DND-41 (cell line): Measurements from ENCODE around the gene AHNAK2.

Experiments
- ATAC-seq: fragments of 200-7000 bp; cut with Tn5 transposase; 3 replicates; pipeline ENCODE4 v1.9.1; 2021; ENCODE audit warnings: low read depth; ENCODE audit not compliant: insufficient read depth
- DNase-seq: peaks from one replicate; pipeline ENCODE4 v3.0.0-alpha.2; 2020
- H2AFZ ChIP-seq: 2 replicates; pipeline ENCODE4 v1.6.0; 2012; ENCODE audit warnings: low read depth, low read length
- H3K27ac ChIP-seq: 2 replicates; pipeline ENCODE4 v1.5.1; 2012; ENCODE audit warnings: low read length, inconsistent platforms
- H3K27me3 ChIP-seq: fragments of 200-600 bp; sonication (generic); 2 replicates; pipeline ENCODE4 v1.6.0; 2012; ENCODE audit warnings: low read length, mild to moderate bottlenecking, inconsistent platforms; ENCODE audit not compliant: insufficient read depth, poor library complexity
- H3K36me3 ChIP-seq: 2 replicates; pipeline ENCODE4 v1.5.1; 2012; ENCODE audit warnings: low read length, inconsistent platforms; ENCODE audit not compliant: insufficient read depth
- H3K4me1 ChIP-seq: 2 replicates; pipeline ENCODE4 v1.5.1; 2012; ENCODE audit warnings: mild to moderate bottlenecking, low read length; ENCODE audit not compliant: insufficient read depth
- H3K4me2 ChIP-seq: 2 replicates; pipeline ENCODE4 v1.6.0; 2012; ENCODE audit warnings: mild to moderate bottlenecking, moderate library complexity, low read length, inconsistent platforms; ENCODE audit not compliant: insufficient read depth
- H3K4me3 ChIP-seq, 2 experiments: fragments of 200-600 bp in 1 of 2; shearing (Covaris generic) in 1 of 2; 2 replicates each; pipeline ENCODE4 v1.5.1; 2012 to 2016; ENCODE audit warnings: inconsistent platforms in 2 of 2, low read length in 2 of 2, mild to moderate bottlenecking in 2 of 2, low read depth in 1 of 2, moderate library complexity in 1 of 2
- H3K79me2 ChIP-seq: 2 replicates; pipeline ENCODE4 v1.6.0; 2012; ENCODE audit warnings: low read length, inconsistent platforms; ENCODE audit not compliant: insufficient read depth
- H3K9ac ChIP-seq: 2 replicates; pipeline ENCODE4 v1.6.0; 2012; ENCODE audit warnings: low read depth, mild to moderate bottlenecking, inconsistent platforms, low read length, moderate library complexity
- H3K9me3 ChIP-seq: 2 replicates; pipeline ENCODE4 v1.5.1; 2012; ENCODE audit warnings: low read length, moderate library complexity, mild to moderate bottlenecking, inconsistent platforms; ENCODE audit not compliant: insufficient read depth, severe bottlenecking
- H4K20me1 ChIP-seq: 2 replicates; pipeline ENCODE4 v1.6.0; 2012; ENCODE audit warnings: low read length; ENCODE audit not compliant: insufficient read depth
- EZH2 ChIP-seq: IDR thresholded peaks from 3 replicates; pipeline ENCODE4 v1.6.1; 2012; ENCODE audit warnings: borderline replicate concordance, low read depth, mild to moderate bottlenecking, moderate library complexity, low read length, inconsistent platforms; ENCODE audit not compliant: severe bottlenecking
- TF ChIP-seq, protein P1 (sequence below): IDR thresholded peaks from 2 replicates; pipeline ENCODE4 v1.5.1; 2012; ENCODE audit warnings: borderline replicate concordance, low read length, moderate library complexity, mild to moderate bottlenecking; ENCODE audit not compliant: poor library complexity, severe bottlenecking; ENCODE audit errors: extremely low read depth

AHNAK2 gene

DNA sequence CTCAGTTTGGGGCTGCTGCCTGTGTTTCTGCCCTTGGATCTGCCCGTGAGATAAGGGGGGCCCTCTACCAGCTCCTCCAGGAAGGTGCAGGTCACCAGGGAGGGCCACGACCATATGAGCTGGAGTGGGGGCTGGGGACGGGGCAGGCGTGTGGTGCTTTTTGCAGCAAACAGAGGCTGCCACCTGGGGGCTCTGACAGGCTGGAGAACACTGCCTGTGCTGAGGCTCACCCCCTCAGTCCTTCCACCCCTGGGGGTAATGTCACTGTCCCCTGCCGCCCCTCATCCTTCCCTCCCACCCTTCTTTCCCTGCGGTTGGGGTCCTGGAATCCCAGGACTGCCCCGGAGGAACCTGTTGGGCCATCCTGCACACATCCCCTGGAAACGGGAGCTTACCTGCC is 50.3 kb downstream of the AHNAK2 start:
- H4K20me1 ChIP-seq = no peaks in the 10 kb centered on the region; the same call in 1 of the 2 replicates
- no peaks in the 10 kb centered on the region for H3K27me3 ChIP-seq
- H3K4me1 ChIP-seq = no peaks in the 10 kb centered on the region
- H3K9me3 ChIP-seq = no peaks in the 10 kb centered on the region
- no peak for DNase-seq
- H3K4me2 ChIP-seq = no peak overlapping the region
- H3K36me3 ChIP-seq = no peaks in the 10 kb centered on the region
- no peak for ATAC-seq
- no peak overlapping the region for H2AFZ ChIP-seq
- H3K79me2 ChIP-seq = no peaks in the 10 kb centered on the region
- H3K9ac ChIP-seq = no peak overlapping the region
- H3K4me3 ChIP-seq = no peak overlapping the region
- TF ChIP-seq, protein P1, sequence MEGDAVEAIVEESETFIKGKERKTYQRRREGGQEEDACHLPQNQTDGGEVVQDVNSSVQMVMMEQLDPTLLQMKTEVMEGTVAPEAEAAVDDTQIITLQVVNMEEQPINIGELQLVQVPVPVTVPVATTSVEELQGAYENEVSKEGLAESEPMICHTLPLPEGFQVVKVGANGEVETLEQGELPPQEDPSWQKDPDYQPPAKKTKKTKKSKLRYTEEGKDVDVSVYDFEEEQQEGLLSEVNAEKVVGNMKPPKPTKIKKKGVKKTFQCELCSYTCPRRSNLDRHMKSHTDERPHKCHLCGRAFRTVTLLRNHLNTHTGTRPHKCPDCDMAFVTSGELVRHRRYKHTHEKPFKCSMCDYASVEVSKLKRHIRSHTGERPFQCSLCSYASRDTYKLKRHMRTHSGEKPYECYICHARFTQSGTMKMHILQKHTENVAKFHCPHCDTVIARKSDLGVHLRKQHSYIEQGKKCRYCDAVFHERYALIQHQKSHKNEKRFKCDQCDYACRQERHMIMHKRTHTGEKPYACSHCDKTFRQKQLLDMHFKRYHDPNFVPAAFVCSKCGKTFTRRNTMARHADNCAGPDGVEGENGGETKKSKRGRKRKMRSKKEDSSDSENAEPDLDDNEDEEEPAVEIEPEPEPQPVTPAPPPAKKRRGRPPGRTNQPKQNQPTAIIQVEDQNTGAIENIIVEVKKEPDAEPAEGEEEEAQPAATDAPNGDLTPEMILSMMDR = no peak
- no peak for TF ChIP-seq EZH2
- H3K27ac ChIP-seq = no peak overlapping the region

DNA sequence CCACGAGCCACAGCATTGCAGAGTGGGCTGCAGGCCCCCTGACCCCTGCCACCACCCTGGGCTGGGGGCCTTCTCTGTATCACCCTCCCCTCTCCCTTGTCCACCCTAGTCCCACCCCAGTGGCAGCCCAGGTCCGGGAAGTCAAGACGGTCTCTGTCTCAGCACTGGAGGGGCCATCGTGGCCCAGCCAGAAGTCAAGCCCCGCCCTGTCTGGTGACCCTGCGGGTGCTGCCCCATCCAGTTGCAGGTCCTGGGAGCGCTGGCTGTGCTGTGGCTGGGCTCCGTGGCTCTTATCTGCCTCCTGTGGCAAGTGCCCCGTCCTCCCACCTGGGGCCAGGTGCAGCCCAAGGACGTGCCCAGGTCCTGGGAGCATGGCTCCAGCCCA is 50.8 kb downstream of the AHNAK2 start:
- TF ChIP-seq EZH2 = no peak
- TF ChIP-seq, protein P1 = no peak
- Histone ChIP-seq H4K20me1 (no peaks in the 10 kb centered on the region; the same call in 1 of the 2 replicates), H3K4me2 (no peak overlapping the region), H3K79me2 (no peaks in the 10 kb centered on the region), H3K4me1 (no peaks in the 10 kb centered on the region), H3K36me3 (no peaks in the 10 kb centered on the region), H3K4me3 (no peak overlapping the region), H3K9ac (no peak overlapping the region), H3K27ac (no peak overlapping the region), H3K9me3 (no peaks in the 10 kb centered on the region), H3K27me3 (no peaks in the 10 kb centered on the region), H2AFZ (no peak overlapping the region)
- ATAC-seq (no peak), DNase-seq (no peak)

GRCh38 chr14:104926619-104927431 is 51.3 kb downstream of the AHNAK2 start:
- H3K27ac ChIP-seq = no peak overlapping the region
- H3K27me3 ChIP-seq = no peaks in the 10 kb centered on the region
- no peaks in the 10 kb centered on the region for H3K9me3 ChIP-seq
- no peak for TF ChIP-seq EZH2
- TF ChIP-seq, protein P1 = no peak
- no peaks in the 10 kb centered on the region for H3K4me1 ChIP-seq
- no peak overlapping the region for H2AFZ ChIP-seq
- no peaks in the 10 kb centered on the region for H3K36me3 ChIP-seq
- H3K79me2 ChIP-seq = no peaks in the 10 kb centered on the region
- H3K4me3 ChIP-seq = no peak overlapping the region
- no peaks in the 10 kb centered on the region; the same call in 1 of the 2 replicates for H4K20me1 ChIP-seq
- H3K9ac ChIP-seq = no peak overlapping the region
- H3K4me2 ChIP-seq = no peak overlapping the region
- ATAC-seq (no peak), DNase-seq (no peak)
